ENCODE results near the gene PTGER1. TPM values are rescaled to one million over a fixed set of nuclear protein-coding genes. Genes with fewer than 3 reads are reported as not detected.
A peak's percentile ranks its signal among the peaks of the same experiment; 100 is the strongest.

Gene PTGER1
- total RNA-seq, 2 donors from 2014 or later = 0.81 to 1.0 TPM

GRCh38 chr19:14503285-14503684 is 28.1 kb upstream of the PTGER1 start:
- TF ChIP-seq, protein P1, sequence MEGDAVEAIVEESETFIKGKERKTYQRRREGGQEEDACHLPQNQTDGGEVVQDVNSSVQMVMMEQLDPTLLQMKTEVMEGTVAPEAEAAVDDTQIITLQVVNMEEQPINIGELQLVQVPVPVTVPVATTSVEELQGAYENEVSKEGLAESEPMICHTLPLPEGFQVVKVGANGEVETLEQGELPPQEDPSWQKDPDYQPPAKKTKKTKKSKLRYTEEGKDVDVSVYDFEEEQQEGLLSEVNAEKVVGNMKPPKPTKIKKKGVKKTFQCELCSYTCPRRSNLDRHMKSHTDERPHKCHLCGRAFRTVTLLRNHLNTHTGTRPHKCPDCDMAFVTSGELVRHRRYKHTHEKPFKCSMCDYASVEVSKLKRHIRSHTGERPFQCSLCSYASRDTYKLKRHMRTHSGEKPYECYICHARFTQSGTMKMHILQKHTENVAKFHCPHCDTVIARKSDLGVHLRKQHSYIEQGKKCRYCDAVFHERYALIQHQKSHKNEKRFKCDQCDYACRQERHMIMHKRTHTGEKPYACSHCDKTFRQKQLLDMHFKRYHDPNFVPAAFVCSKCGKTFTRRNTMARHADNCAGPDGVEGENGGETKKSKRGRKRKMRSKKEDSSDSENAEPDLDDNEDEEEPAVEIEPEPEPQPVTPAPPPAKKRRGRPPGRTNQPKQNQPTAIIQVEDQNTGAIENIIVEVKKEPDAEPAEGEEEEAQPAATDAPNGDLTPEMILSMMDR (conservative IDR thresholded peaks at IDR 0.05) = no peak
- WGBS, 2 experiments (ENCODE audit: insufficient coverage in 1 of 2, insufficient read length in 1 of 2) = 82 to 92% methylated on average over 1 of the region's 1 CpG
- Mint-ChIP-seq H3K27ac (no peak overlapping the region), H3K9me3 (no peaks in the 10 kb centered on the region), H3K27me3 (ENCODE audit: insufficient read depth) (peaks cover 10% of the 10 kb centered on the region), H3K36me3 (ENCODE audit: low read depth) (no peaks in the 10 kb centered on the region), H3K4me1 (no peaks in the 10 kb centered on the region), H3K4me3 (no peak overlapping the region)
- H3K4me1 ChIP-seq (ENCODE audit: control insufficient read depth, insufficient read depth, low read length) = no peaks in the 10 kb centered on the region
- no peak overlapping the region for H3K9ac ChIP-seq (ENCODE audit: extremely low read depth, low read length, poor library complexity, severe bottlenecking)
- no peaks in the 10 kb centered on the region for H3K36me3 ChIP-seq (ENCODE audit: control insufficient read depth, insufficient read depth, low read length)
- H3K27me3 ChIP-seq (ENCODE audit: control insufficient read depth, insufficient read depth, low read length, poor library complexity, severe bottlenecking) = no peaks in the 10 kb centered on the region
- no peak overlapping the region for H3K27ac ChIP-seq (ENCODE audit: low read depth, low read length)
- no peaks in the 10 kb centered on the region for H3K9me3 ChIP-seq (ENCODE audit: control insufficient read depth, low read length)
- no peak overlapping the region for H3K4me3 ChIP-seq (ENCODE audit: low read length)
- no peak for DNase-seq

- Mint-ChIP-seq H3K4me3 (no peak overlapping the region), H3K36me3 (ENCODE audit: low read depth) (no peaks in the 10 kb centered on the region), H3K27me3 (ENCODE audit: insufficient read depth) (peaks cover 10% of the 10 kb centered on the region), H3K27ac (no peak overlapping the region), H3K4me1 (no peaks in the 10 kb centered on the region), H3K9me3 (no peaks in the 10 kb centered on the region)
- TF ChIP-seq, protein P1 (conservative IDR thresholded peaks at IDR 0.05) = no peak
- Histone ChIP-seq H3K27ac (ENCODE audit: low read depth, low read length) (no peak overlapping the region), H3K4me1 (ENCODE audit: control insufficient read depth, insufficient read depth, low read length) (peaks cover under 1% of the 10 kb centered on the region), H3K36me3 (ENCODE audit: control insufficient read depth, insufficient read depth, low read length) (no peaks in the 10 kb centered on the region), H3K27me3 (ENCODE audit: control insufficient read depth, insufficient read depth, low read length, poor library complexity, severe bottlenecking) (no peaks in the 10 kb centered on the region), H3K4me3 (ENCODE audit: low read length) (no peak overlapping the region), H3K9me3 (ENCODE audit: control insufficient read depth, low read length) (no peaks in the 10 kb centered on the region), H3K9ac (ENCODE audit: extremely low read depth, low read length, poor library complexity, severe bottlenecking) (no peak overlapping the region)
- whole genome bisulfite sequencing, 2 experiments (ENCODE audit: insufficient coverage in 1 of 2, insufficient read length in 1 of 2) = 74 to 84% methylated on average over 6 to 11 of the region's 11 CpGs
- DNase-seq = no peak
Measured at GRCh38 chr19:14502334-14503092, 27.4 kb upstream of the PTGER1 start.

GRCh38 chr19:14497228-14497921 is 22.2 kb upstream of the PTGER1 start:
- no peak overlapping the region for H3K27ac Mint-ChIP-seq
- Histone ChIP-seq H3K27me3 (ENCODE audit: control insufficient read depth, insufficient read depth, low read length, poor library complexity, severe bottlenecking) (no peaks in the 10 kb centered on the region), H3K9ac (ENCODE audit: extremely low read depth, low read length, poor library complexity, severe bottlenecking) (no peak overlapping the region), H3K36me3 (ENCODE audit: control insufficient read depth, insufficient read depth, low read length) (peaks cover 6% of the 10 kb centered on the region), H3K27ac (ENCODE audit: low read depth, low read length) (no peak overlapping the region), H3K4me1 (ENCODE audit: control insufficient read depth, insufficient read depth, low read length) (peaks cover 3% of the 10 kb centered on the region), H3K9me3 (ENCODE audit: control insufficient read depth, low read length) (no peaks in the 10 kb centered on the region), H3K4me3 (ENCODE audit: low read length) (no peak overlapping the region)
- H3K4me1 Mint-ChIP-seq = peaks cover 2% of the 10 kb centered on the region
- H3K4me3 Mint-ChIP-seq = no peak overlapping the region
- DNase-seq = peak; percentile 67
- WGBS, 2 experiments (ENCODE audit: insufficient coverage in 1 of 2, insufficient read length in 1 of 2) = 83 to 84% methylated on average over 5 to 6 of the region's 6 CpGs
- TF ChIP-seq, protein P1 (conservative IDR thresholded peaks at IDR 0.05) = no peak
- peaks cover 2% of the 10 kb centered on the region for H3K27me3 Mint-ChIP-seq (ENCODE audit: insufficient read depth)
- peaks cover 13% of the 10 kb centered on the region for H3K36me3 Mint-ChIP-seq (ENCODE audit: low read depth)
- no peaks in the 10 kb centered on the region for H3K9me3 Mint-ChIP-seq
